ENCODE data around the gene WIZ.

WIZ gene

GRCh38 chr19:15421136-15421695 lies 28.5 kb downstream of the WIZ start:
- no peak for DNase-seq
- no peak overlapping the region for H3K4me3 ChIP-seq (ENCODE audit: low read depth, low read length)
- in situ Hi-C loops (cut with HindIII; ENCODE audit: low pct_ligation_motif_present, low sequenced_read_pairs), result no loop called here
- H3K36me3 ChIP-seq (replicated peaks), result peaks cover 31% of the 10 kb centered on the region
- no peak for TF ChIP-seq CTCF (IDR thresholded peaks at IDR 0.05; ENCODE audit: low read depth, low read length, missing control alignments)
- no peaks in the 10 kb centered on the region for H3K27me3 ChIP-seq (replicated peaks)
- H3K27ac ChIP-seq, result no peak overlapping the region

- no peaks in the 10 kb centered on the region for H3K27me3 ChIP-seq (replicated peaks)
- H3K36me3 ChIP-seq (replicated peaks), result peaks cover 23% of the 10 kb centered on the region
- in situ Hi-C loops (cut with HindIII; ENCODE audit: low pct_ligation_motif_present, low sequenced_read_pairs), result no loop called here
- H3K4me3 ChIP-seq (ENCODE audit: low read depth, low read length), result peak overlapping the region; percentile 51
- TF ChIP-seq CTCF (IDR thresholded peaks at IDR 0.05; ENCODE audit: low read depth, low read length, missing control alignments), result no peak
- no peak overlapping the region for H3K27ac ChIP-seq
- no peak for DNase-seq
These were observed 30.2 kb downstream of the WIZ start for GRCh38 chr19:15419413-15420025.

GRCh38 chr19:15418579-15419412 lies 31.0 kb downstream of the WIZ start, which contains the start of gene AKAP8L:
Gene AKAP8L, minus strand, starts transcription at chr19:15418988. Its CDS starts 65 bp downstream, at chr19:15418923.
- DNase-seq, result peak; percentile 100
- Histone ChIP-seq H3K27ac (peak within 1 kb of the TSS; percentile 86), H3K36me3 (replicated peaks) (peaks cover 16% of the 10 kb centered on the region), H3K4me3 (ENCODE audit: low read depth, low read length) (peak within 1 kb of the TSS; percentile 97), H3K27me3 (replicated peaks) (no peaks in the 10 kb centered on the region)
- in situ Hi-C loops (cut with HindIII; ENCODE audit: low pct_ligation_motif_present, low sequenced_read_pairs), result no loop called here
- TF ChIP-seq CTCF (IDR thresholded peaks at IDR 0.05; ENCODE audit: low read depth, low read length, missing control alignments), result peak; percentile 91

GRCh38 chr19:15418231-15418578 lies 31.6 kb downstream of the WIZ start:
- peak overlapping the region; percentile 86 for H3K27ac ChIP-seq
- DNase-seq, result peak; percentile 19
- in situ Hi-C loops (cut with HindIII; ENCODE audit: low pct_ligation_motif_present, low sequenced_read_pairs), result no loop called here
- no peaks in the 10 kb centered on the region for H3K27me3 ChIP-seq (replicated peaks)
- no peak for TF ChIP-seq CTCF (IDR thresholded peaks at IDR 0.05; ENCODE audit: low read depth, low read length, missing control alignments)
- peak overlapping the region; percentile 97 for H3K4me3 ChIP-seq (ENCODE audit: low read depth, low read length)
- H3K36me3 ChIP-seq (replicated peaks), result peaks cover 10% of the 10 kb centered on the region

DNA sequence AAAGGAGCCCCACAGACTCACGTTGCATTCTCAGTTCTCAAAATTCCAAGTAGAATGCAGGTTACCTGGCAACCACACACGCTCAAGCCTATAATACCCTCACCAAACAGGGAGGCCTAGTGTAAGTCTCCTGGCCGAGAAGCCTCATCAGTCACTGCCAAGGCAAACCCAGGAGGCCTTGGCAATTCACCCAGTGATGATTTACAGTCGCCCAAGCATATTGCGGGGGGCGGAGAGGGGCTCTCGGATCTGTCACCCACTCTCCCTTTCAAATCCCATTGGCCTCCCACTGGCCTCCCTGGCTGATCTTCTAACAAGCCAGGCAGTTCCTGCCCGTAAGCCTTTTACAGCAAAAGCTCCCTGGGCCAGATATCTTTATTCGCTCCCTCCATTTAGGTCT lies 32.1 kb downstream of the WIZ start:
- Histone ChIP-seq H3K27ac (peak overlapping the region; percentile 86), H3K36me3 (replicated peaks) (peaks cover 7% of the 10 kb centered on the region), H3K4me3 (ENCODE audit: low read depth, low read length) (peak overlapping the region; percentile 97), H3K27me3 (replicated peaks) (no peaks in the 10 kb centered on the region)
- in situ Hi-C loops (cut with HindIII; ENCODE audit: low pct_ligation_motif_present, low sequenced_read_pairs), result no loop called here
- DNase-seq, result no peak
- no peak for TF ChIP-seq CTCF (IDR thresholded peaks at IDR 0.05; ENCODE audit: low read depth, low read length, missing control alignments)

Measured in brain microvascular endothelial cell (primary cell).